OCI-LY7 (cell line): ENCODE results near the gene PRKX. TPM values are rescaled to one million over a fixed set of nuclear protein-coding genes. Genes with fewer than 3 reads are reported as not detected.
"Not testable (repeated sequence)": the region's sequence is repeated elsewhere in the genome, so short reads cannot be mapped to it uniquely, and the experiment has no call there.

Experiments
- BruUV-seq: library from RNA; stranded (reverse); fragments of 400-500 nt; replicated peaks from 2 replicates; lab custom pipeline; 2021; lab: Mats Ljungman, UMichigan
- CTCF ChIA-PET: fragments of 300-600 bp; sonication (Branson Sonifier 250); formaldehyde crosslinking; loops from one replicate; lab custom pipeline; 2022; ENCODE audit warnings: antibody characterized with exemption; ENCODE audit not compliant: unreplicated experiment; lab: Charles Lee
- POLR2A ChIA-PET: fragments of 300-600 bp; sonication (Branson Sonifier 250); formaldehyde crosslinking; loops from one replicate; lab custom pipeline; 2022; ENCODE audit warnings: antibody characterized with exemption; lab: Charles Lee
- DNase-seq: peaks from one replicate; pipeline ENCODE4 v3.0.0-alpha.2; 2015; ENCODE audit warnings: low spot score
- H2AFZ ChIP-seq: fragments of 200-600 bp; sonication (generic), shearing (Covaris generic); 2 replicates; pipeline ENCODE4 v1.6.1; 2014; ENCODE audit warnings: mild to moderate bottlenecking, antibody characterized with exemption, low read length, moderate library complexity
- H3K27ac ChIP-seq: fragments of 200-600 bp; sonication (generic); 2 replicates; pipeline ENCODE4 v1.5.1; 2014; ENCODE audit warnings: mixed run types, low read depth, mild to moderate bottlenecking, moderate library complexity, low read length, inconsistent platforms; ENCODE audit not compliant: poor library complexity, severe bottlenecking
- H3K36me3 ChIP-seq: fragments of 200-600 bp; sonication (generic); 2 replicates; pipeline ENCODE4 v1.6.1; 2014; ENCODE audit warnings: mild to moderate bottlenecking, antibody characterized with exemption, low read length, moderate library complexity, mixed read lengths; ENCODE audit not compliant: insufficient read depth
- H3K4me1 ChIP-seq: fragments of 200-600 bp; sonication (generic); 2 replicates; pipeline ENCODE4 v1.5.1; 2014; ENCODE audit warnings: mild to moderate bottlenecking, low read length; ENCODE audit not compliant: insufficient read depth, poor library complexity, severe bottlenecking
- H3K4me2 ChIP-seq: fragments of 200-600 bp; sonication (generic); 2 replicates; pipeline ENCODE4 v1.6.1; 2014; ENCODE audit warnings: mild to moderate bottlenecking, low read length
- H3K4me3 ChIP-seq: fragments of 200-600 bp; sonication (generic); 2 replicates; pipeline ENCODE4 v1.5.1; 2014; ENCODE audit warnings: mild to moderate bottlenecking, low read depth, low read length; ENCODE audit not compliant: poor library complexity, severe bottlenecking
- H3K79me2 ChIP-seq: fragments of 200-600 bp; sonication (generic); 2 replicates; pipeline ENCODE4 v1.6.1; 2016; ENCODE audit warnings: low read depth, mild to moderate bottlenecking, low read length, moderate library complexity, mixed read lengths; ENCODE audit not compliant: insufficient read depth
- H3K9me2 ChIP-seq: fragments of 200-600 bp; sonication (generic); 2 replicates; pipeline ENCODE4 v1.6.1; 2016; ENCODE audit warnings: mild to moderate bottlenecking, low read length, mixed read lengths; ENCODE audit not compliant: insufficient read depth
- H3K9me3 ChIP-seq: fragments of 200-600 bp; sonication (generic); 2 replicates; pipeline ENCODE4 v1.6.1; 2014; ENCODE audit warnings: mild to moderate bottlenecking, mixed run types, low read length, mixed read lengths
- H4K20me1 ChIP-seq: fragments of 200-600 bp; sonication (generic); 2 replicates; pipeline ENCODE4 v1.6.1; 2014; ENCODE audit warnings: mild to moderate bottlenecking, antibody characterized with exemption, low read length, moderate library complexity, mixed read lengths; ENCODE audit not compliant: insufficient read depth
- EZH2phosphoT487 ChIP-seq: fragments of 200-600 bp; sonication (generic); IDR thresholded peaks from 2 replicates; pipeline ENCODE4 v1.6.1; 2018; ENCODE audit warnings: low read depth, borderline replicate concordance, mild to moderate bottlenecking, mixed run types, antibody characterized with exemption, low read length, moderate library complexity, mixed read lengths
- intact Hi-C: fragments of 100-400 bp; cut with micrococcal nuclease; formaldehyde crosslinking; loops from one replicate; pipeline ENCODE4 v1.10.0; 2022; ENCODE audit not compliant: unreplicated experiment
- total RNA-seq, 2 experiments: library from RNA; depleted of rRNA in 1 of 2; stranded (reverse); fragments of >200 nt in 1 of 2; shearing (Covaris generic) in 1 of 2; gene quantifications; 2 replicates each; pipeline ENCODE4 v1.2.3, GENCODE V29; 2014 to 2022
- TF ChIP-seq, protein P1 (sequence below): fragments of 200-600 bp; sonication (generic); conservative IDR thresholded peaks from 2 replicates; pipeline ENCODE4 v1.5.1; 2014; ENCODE audit warnings: mild to moderate bottlenecking, antibody characterized with exemption, low read length, moderate library complexity, mixed read lengths

The PRKX gene
- total RNA-seq, 2 experiments from 2014 or later, result 14.6 to 23.6 TPM

DNA sequence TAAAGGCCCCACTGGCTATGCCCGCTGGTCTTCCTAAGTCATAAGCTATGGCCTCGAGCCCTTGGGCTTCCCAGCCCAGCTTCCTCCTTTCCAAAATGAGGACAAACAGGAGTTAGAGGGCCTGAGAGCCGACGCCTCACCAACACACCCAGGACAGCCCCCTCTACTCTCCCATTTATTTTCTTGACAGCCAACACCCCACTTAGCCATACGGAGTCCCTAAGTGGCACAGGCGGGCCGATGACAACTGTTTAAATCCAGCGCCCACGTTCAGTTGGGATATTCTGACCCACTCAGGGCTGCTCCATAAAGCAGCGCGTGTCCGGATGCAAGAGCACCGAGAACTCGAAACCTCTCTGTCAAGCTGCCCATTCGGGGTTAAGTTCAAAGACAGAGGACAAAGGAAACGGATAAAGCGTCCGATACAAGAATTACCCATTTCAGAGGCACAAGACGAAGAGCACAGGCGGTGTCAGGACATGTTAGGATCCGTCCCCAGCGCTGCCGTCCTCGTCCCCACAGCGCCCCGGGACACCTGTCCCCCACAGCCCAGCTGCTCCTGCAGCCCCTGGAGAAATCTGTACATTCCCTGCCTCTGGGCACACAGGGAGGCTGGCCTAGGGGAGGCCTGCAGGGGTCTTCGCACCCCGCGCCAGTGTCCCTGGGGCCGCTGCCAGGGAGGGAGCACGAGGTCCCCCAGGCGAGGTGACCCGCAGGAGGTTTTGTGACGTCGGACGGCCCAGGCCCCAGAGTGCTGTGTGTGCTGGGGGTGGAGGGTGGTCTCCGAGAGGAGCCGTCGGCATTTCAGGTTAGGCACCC, 1.2 kb downstream of the PRKX start:
- Histone ChIP-seq H3K27ac (no peak overlapping the region), H3K4me3 (peak overlapping the region; percentile 84), H2AFZ (no peak overlapping the region), H3K79me2 (peaks cover 14% of the 10 kb centered on the region; the same call in 1 of the 2 replicates), H3K4me2 (peak overlapping the region; percentile 97), H4K20me1 (no peaks in the 10 kb centered on the region), H3K9me2 (no peaks in the 10 kb centered on the region), H3K4me1 (peaks cover 6% of the 10 kb centered on the region), H3K9me3 (no peaks in the 10 kb centered on the region), H3K36me3 (no peaks in the 10 kb centered on the region)
- ChIA-PET POLR2A (interaction anchor here (1.9 kb wide), 1 partner anchor 12 kb away, joined by 12 read pairs; no protein-coding TSS in a partner anchor), CTCF (interaction anchor here (0.7 kb wide), 1 partner anchor 1400 kb away, joined by 3 read pairs; no protein-coding TSS in a partner anchor)
- no TSS peak for BruUV-seq
- DNase-seq, result peak; percentile 19
- intact Hi-C loops, result loop anchor here (2.0 to 5.0 kb wide), 3 partner anchors 60 to 570 kb away; no protein-coding TSS in a partner anchor
- TF ChIP-seq EZH2phosphoT487, result no peak
- TF ChIP-seq, protein P1, sequence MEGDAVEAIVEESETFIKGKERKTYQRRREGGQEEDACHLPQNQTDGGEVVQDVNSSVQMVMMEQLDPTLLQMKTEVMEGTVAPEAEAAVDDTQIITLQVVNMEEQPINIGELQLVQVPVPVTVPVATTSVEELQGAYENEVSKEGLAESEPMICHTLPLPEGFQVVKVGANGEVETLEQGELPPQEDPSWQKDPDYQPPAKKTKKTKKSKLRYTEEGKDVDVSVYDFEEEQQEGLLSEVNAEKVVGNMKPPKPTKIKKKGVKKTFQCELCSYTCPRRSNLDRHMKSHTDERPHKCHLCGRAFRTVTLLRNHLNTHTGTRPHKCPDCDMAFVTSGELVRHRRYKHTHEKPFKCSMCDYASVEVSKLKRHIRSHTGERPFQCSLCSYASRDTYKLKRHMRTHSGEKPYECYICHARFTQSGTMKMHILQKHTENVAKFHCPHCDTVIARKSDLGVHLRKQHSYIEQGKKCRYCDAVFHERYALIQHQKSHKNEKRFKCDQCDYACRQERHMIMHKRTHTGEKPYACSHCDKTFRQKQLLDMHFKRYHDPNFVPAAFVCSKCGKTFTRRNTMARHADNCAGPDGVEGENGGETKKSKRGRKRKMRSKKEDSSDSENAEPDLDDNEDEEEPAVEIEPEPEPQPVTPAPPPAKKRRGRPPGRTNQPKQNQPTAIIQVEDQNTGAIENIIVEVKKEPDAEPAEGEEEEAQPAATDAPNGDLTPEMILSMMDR, result no peak

GRCh38 chrX:3711331-3711917, 2.0 kb downstream of the PRKX start:
- BruUV-seq, result no TSS peak
- intact Hi-C loops, result loop anchor here (5.0 kb wide), 2 partner anchors 59 to 569 kb away; no protein-coding TSS in a partner anchor
- peak; percentile 4 for DNase-seq
- Histone ChIP-seq H3K4me3 (peak overlapping the region; percentile 84), H4K20me1 (no peaks in the 10 kb centered on the region), H3K79me2 (peaks cover 14% of the 10 kb centered on the region; the same call in 1 of the 2 replicates), H3K9me3 (no peaks in the 10 kb centered on the region), H3K4me2 (peak overlapping the region; percentile 97), H3K4me1 (peaks cover 6% of the 10 kb centered on the region), H3K27ac (no peak overlapping the region), H3K9me2 (no peaks in the 10 kb centered on the region), H2AFZ (no peak overlapping the region), H3K36me3 (no peaks in the 10 kb centered on the region)
- TF ChIP-seq, protein P1, result no peak
- no peak for TF ChIP-seq EZH2phosphoT487
- CTCF ChIA-PET, result interaction anchor here (0.7 kb wide), 1 partner anchor 1401 kb away, joined by 3 read pairs; no protein-coding TSS in a partner anchor
- POLR2A ChIA-PET, result interaction anchor here (0.7 to 1.9 kb wide), 2 partner anchors 11 to 70 kb away, joined by 3 to 12 read pairs; no protein-coding TSS in a partner anchor

DNA sequence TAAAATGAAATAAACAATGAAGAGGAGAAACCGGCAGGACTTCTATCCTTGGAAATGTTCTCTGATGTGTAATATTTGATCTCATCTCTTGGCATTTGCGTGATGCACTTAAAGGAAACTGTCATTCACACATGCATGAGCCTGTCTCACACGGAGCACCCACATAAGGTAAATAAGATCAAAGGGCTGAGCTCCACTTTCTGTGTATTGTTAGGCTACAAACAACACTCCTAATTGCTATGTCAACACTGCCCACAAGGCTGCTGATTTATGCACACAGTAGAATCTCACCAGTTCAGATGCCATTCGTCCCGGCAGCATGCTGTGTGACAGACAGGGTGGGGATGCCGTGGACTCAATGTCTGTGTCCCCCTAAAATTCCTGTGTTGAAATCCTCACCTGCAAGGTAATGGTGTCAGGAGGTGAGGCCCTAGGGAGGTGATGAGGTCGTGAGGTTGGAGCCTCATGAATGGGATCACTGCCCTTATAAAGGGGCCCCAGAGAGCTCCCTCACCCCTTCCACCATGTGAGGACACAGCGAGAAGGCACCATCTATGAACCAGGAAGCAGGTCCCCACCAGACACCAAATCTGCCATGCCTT, 5.7 kb downstream of the PRKX start:
- H2AFZ ChIP-seq, H3K9me2 ChIP-seq, intact Hi-C loops, H3K4me3 ChIP-seq, H3K36me3 ChIP-seq, CTCF ChIA-PET, POLR2A ChIA-PET, H3K4me1 ChIP-seq, BruUV-seq, H3K4me2 ChIP-seq, H3K27ac ChIP-seq, DNase-seq, H3K9me3 ChIP-seq, H4K20me1 ChIP-seq: not testable (repeated sequence)
- peaks cover 14% of the 10 kb centered on the region; the same call in 1 of the 2 replicates for H3K79me2 ChIP-seq
